Uterus (tissue), 4 donors: ENCODE measurements around the gene NBEA. TPM values are rescaled to one million over a fixed set of nuclear protein-coding genes. Genes with fewer than 3 reads are reported as not detected.

Experiments used
- DNase-seq, 2 donors: peaks; one replicate each; pipeline ENCODE4 v3.0.0-alpha.2; 2019 to 2020
- H3K27ac ChIP-seq, 2 donors: fragments of 200-600 bp; sonication (generic); 1 replicate in 1 of 2; 2 replicates in 1 of 2; pipeline ENCODE4 v1.5.1; 2016 to 2018
- H3K27me3 ChIP-seq, 2 donors: fragments of 200-600 bp; sonication (generic); one replicate each; pipeline ENCODE4 v1.5.1; 2018 to 2019; ENCODE audit warnings: control low read depth in 1 of 2
- H3K36me3 ChIP-seq, 2 donors: fragments of 200-600 bp; sonication (generic); one replicate each; pipeline ENCODE4 v1.5.1; 2019; ENCODE audit warnings: control low read depth in 1 of 2
- H3K4me1 ChIP-seq, 2 donors: fragments of 200-600 bp; sonication (generic); one replicate each; pipeline ENCODE4 v1.5.1; 2018 to 2019; ENCODE audit warnings: control low read depth in 1 of 2
- H3K4me3 ChIP-seq, 2 donors: fragments of 200-600 bp; sonication (generic); 1 replicate in 1 of 2; 2 replicates in 1 of 2; pipeline ENCODE4 v1.5.1; 2018 to 2019; ENCODE audit warnings: mild to moderate bottlenecking in 1 of 2
- H3K9me3 ChIP-seq, 2 donors: fragments of 200-600 bp; sonication (generic); one replicate each; pipeline ENCODE4 v1.5.1; 2019; ENCODE audit warnings: control low read depth in 1 of 2
- POLR2A ChIP-seq, 2 donors: fragments of 450-650 bp; IDR thresholded peaks; one replicate each; pipeline ENCODE4 v1.6.1; 2016; ENCODE audit warnings: antibody characterized with exemption in 2 of 2, mild to moderate bottlenecking in 1 of 2, moderate library complexity in 1 of 2
- intact Hi-C: fragments of 100-400 bp; cut with DNase I; formaldehyde crosslinking; loops from one replicate; pipeline ENCODE4 v1.15.1; 2023; ENCODE audit warnings: low total_unique reads
- total RNA-seq, 4 donors: library from RNA; depleted of rRNA in 3 of 4; stranded (reverse); fragments of >200 nt in 3 of 4; gene quantifications; one replicate each; pipeline versions ENCODE4 v1.1.0 to v1.2.4, GENCODE V29; 2014 to 2023
- TF ChIP-seq, protein P1 (sequence below), 4 experiments: fragments of 200-600 bp in 2 of 4; fragments of 450-650 bp in 2 of 4; sonication (generic) in 2 of 4; IDR thresholded peaks; one replicate each; pipeline ENCODE4 v1.5.1; 2016 to 2019; ENCODE audit warnings: antibody characterized with exemption in 4 of 4, mild to moderate bottlenecking in 2 of 4, moderate library complexity in 1 of 4
- donor health status: DM: yes; HTN: yes; CAD: no.

Gene NBEA
- total RNA-seq, 4 donors from 2014 or later: 15.6 to 58.1 (median 37.3) TPM

DNA sequence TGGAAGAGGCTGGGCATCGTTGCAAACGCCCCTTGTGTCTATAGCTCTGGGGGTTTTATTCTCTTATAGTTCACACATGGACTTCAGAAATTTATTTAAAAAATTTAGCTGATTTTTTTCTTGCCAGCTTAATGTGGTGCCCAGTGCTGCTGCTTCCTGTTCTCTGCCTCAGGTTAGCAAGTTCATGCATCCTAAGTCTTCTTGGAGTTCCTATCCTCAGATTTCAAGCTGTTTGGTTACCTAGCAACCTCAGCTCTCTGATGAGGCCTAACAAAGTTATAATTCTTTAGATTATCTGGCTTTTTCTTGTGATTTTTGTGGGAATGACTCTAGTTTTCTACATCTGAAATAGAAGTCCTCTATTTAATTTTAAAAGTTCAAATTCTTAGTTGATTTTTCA is 283.5 kb downstream of the NBEA start:
- H3K4me3 ChIP-seq: no peak overlapping the region
- no peaks in the 10 kb centered on the region for H3K9me3 ChIP-seq
- H3K27me3 ChIP-seq: no peaks in the 10 kb centered on the region
- TF ChIP-seq POLR2A (IDR thresholded peaks at IDR 0.05): no peak
- TF ChIP-seq, protein P1, sequence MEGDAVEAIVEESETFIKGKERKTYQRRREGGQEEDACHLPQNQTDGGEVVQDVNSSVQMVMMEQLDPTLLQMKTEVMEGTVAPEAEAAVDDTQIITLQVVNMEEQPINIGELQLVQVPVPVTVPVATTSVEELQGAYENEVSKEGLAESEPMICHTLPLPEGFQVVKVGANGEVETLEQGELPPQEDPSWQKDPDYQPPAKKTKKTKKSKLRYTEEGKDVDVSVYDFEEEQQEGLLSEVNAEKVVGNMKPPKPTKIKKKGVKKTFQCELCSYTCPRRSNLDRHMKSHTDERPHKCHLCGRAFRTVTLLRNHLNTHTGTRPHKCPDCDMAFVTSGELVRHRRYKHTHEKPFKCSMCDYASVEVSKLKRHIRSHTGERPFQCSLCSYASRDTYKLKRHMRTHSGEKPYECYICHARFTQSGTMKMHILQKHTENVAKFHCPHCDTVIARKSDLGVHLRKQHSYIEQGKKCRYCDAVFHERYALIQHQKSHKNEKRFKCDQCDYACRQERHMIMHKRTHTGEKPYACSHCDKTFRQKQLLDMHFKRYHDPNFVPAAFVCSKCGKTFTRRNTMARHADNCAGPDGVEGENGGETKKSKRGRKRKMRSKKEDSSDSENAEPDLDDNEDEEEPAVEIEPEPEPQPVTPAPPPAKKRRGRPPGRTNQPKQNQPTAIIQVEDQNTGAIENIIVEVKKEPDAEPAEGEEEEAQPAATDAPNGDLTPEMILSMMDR (IDR thresholded peaks at IDR 0.05): no peak
- intact Hi-C loops: no loop called here
- no peaks in the 10 kb centered on the region for H3K36me3 ChIP-seq
- DNase-seq: no peak
- no peak overlapping the region for H3K27ac ChIP-seq
- no peaks in the 10 kb centered on the region for H3K4me1 ChIP-seq

GRCh38 chr13:35228536-35228935 is 286.5 kb downstream of the NBEA start:
- Histone ChIP-seq H3K27me3 (no peaks in the 10 kb centered on the region), H3K36me3 (no peaks in the 10 kb centered on the region), H3K4me3 (no peak overlapping the region), H3K9me3 (no peaks in the 10 kb centered on the region), H3K27ac (no peak overlapping the region), H3K4me1 (no peaks in the 10 kb centered on the region)
- TF ChIP-seq, protein P1 (IDR thresholded peaks at IDR 0.05): no peak
- no peak for TF ChIP-seq POLR2A (IDR thresholded peaks at IDR 0.05)
- intact Hi-C loops: no loop called here
- DNase-seq: no peak

DNA sequence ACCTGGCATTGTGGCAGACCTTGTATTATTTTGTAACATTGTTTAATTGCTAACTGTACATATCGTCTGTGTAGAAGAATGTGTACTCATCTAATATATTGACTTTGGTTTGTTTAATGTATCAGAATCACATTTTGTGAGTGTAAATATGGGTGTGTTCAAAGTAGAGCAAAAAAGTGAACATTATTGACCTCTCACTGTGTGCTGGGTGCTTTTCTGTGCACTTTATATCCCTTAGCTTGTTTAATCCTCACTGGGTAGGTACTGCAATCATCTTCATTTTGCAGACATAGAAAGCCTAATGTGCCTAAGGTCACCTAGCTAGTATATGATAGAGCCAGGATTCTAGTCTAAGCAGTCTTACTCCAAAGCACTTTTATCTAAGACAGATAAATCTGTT is 289.4 kb downstream of the NBEA start:
- H3K4me1 ChIP-seq: no peaks in the 10 kb centered on the region
- H3K9me3 ChIP-seq: no peaks in the 10 kb centered on the region
- intact Hi-C loops: no loop called here
- no peak overlapping the region for H3K27ac ChIP-seq
- no peak for TF ChIP-seq POLR2A (IDR thresholded peaks at IDR 0.05)
- TF ChIP-seq, protein P1 (IDR thresholded peaks at IDR 0.05): no peak
- DNase-seq: no peak
- H3K27me3 ChIP-seq: no peaks in the 10 kb centered on the region
- H3K4me3 ChIP-seq: no peak overlapping the region
- H3K36me3 ChIP-seq: no peaks in the 10 kb centered on the region

GRCh38 chr13:35238274-35238673 is 296.2 kb downstream of the NBEA start:
- no peak for DNase-seq
- TF ChIP-seq, protein P1 (IDR thresholded peaks at IDR 0.05): no peak
- TF ChIP-seq POLR2A (IDR thresholded peaks at IDR 0.05): no peak
- Histone ChIP-seq H3K9me3 (no peaks in the 10 kb centered on the region), H3K4me1 (no peaks in the 10 kb centered on the region), H3K27me3 (no peaks in the 10 kb centered on the region), H3K4me3 (no peak overlapping the region), H3K36me3 (no peaks in the 10 kb centered on the region), H3K27ac (no peak overlapping the region)
- intact Hi-C loops: no loop called here

GRCh38 chr13:35252536-35253205 is 310.6 kb downstream of the NBEA start:
- Histone ChIP-seq H3K4me3 (no peak overlapping the region), H3K4me1 (no peaks in the 10 kb centered on the region), H3K36me3 (no peaks in the 10 kb centered on the region), H3K27ac (no peak overlapping the region), H3K27me3 (no peaks in the 10 kb centered on the region), H3K9me3 (no peaks in the 10 kb centered on the region)
- DNase-seq: no peak
- intact Hi-C loops: no loop called here
- no peak for TF ChIP-seq POLR2A (IDR thresholded peaks at IDR 0.05)

DNA sequence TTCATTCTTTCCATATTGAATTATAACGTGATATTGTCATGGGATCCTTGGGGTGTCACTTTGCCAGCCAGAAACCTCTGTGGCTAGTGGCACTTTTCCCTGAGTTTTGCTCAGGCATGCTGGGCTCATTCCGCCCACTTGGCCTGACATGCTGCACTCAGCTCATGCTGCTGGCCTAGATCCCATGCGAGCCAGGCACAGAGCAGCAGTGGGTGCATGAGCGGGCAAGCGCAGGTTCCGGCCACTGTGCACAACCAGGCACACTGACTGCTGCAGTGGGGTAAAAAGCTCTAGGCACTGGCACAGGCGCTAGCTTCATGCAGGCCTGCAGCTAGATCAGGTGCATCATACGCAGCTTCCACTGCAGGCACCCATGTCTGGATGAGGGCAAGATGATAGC is 313.2 kb downstream of the NBEA start:
- Histone ChIP-seq H3K4me1 (no peaks in the 10 kb centered on the region), H3K27me3 (no peaks in the 10 kb centered on the region), H3K36me3 (no peaks in the 10 kb centered on the region), H3K27ac (no peak overlapping the region), H3K4me3 (no peak overlapping the region), H3K9me3 (no peaks in the 10 kb centered on the region)
- DNase-seq: no peak
- TF ChIP-seq, protein P1 (IDR thresholded peaks at IDR 0.05): no peak
- TF ChIP-seq POLR2A (IDR thresholded peaks at IDR 0.05): no peak
- intact Hi-C loops: no loop called here
